Measurements from ENCODE around the gene KCNK3. TPM values are rescaled to one million over a fixed set of nuclear protein-coding genes. Genes with fewer than 3 reads are reported as not detected.

Gene KCNK3
- total and polyA plus RNA-seq, 10 of the 15 experiments (the other 5 are each of a cell fraction or from before 2014, with no cell fraction given) = 0.13 TPM; not detected in 9

DNA sequence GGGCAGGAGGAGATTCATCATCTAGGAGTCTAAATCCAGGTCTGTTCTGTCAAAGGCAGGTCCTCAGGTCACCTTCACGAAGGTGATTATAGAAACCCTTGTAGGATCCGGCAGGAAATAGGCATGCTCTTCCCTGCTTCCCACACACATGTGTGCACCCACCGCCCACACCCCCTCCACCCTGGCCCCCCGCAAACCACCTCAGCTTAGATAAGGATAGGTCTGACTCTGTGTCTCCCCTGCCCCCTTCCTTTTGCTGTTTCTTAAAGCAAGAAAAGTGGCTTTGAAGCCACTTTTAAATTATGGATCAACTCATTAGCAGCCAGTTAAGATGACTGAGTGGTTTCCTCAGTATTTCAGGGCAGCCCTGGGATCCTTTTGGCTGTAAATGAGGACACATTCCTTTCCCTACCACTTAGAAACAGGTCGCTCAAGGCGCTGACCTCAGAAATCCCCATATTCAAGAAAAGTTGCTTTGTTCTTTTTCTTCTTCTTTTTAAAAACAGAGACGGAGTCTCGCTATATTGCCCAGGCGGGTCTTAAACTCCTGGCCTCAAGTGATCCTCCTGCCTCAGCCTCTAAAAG, 36.8 kb upstream of the KCNK3 start:
- CTCF ChIA-PET = no interaction called here
- no peak for TF ChIP-seq SUPT20H (IDR thresholded peaks at IDR 0.05; ENCODE audit: borderline replicate concordance, control insufficient read depth, low read depth, low read length)
- no peak for TF ChIP-seq JUND (IDR thresholded peaks at IDR 0.05; ENCODE audit: low read depth, low read length)
- TF ChIP-seq, protein P1, sequence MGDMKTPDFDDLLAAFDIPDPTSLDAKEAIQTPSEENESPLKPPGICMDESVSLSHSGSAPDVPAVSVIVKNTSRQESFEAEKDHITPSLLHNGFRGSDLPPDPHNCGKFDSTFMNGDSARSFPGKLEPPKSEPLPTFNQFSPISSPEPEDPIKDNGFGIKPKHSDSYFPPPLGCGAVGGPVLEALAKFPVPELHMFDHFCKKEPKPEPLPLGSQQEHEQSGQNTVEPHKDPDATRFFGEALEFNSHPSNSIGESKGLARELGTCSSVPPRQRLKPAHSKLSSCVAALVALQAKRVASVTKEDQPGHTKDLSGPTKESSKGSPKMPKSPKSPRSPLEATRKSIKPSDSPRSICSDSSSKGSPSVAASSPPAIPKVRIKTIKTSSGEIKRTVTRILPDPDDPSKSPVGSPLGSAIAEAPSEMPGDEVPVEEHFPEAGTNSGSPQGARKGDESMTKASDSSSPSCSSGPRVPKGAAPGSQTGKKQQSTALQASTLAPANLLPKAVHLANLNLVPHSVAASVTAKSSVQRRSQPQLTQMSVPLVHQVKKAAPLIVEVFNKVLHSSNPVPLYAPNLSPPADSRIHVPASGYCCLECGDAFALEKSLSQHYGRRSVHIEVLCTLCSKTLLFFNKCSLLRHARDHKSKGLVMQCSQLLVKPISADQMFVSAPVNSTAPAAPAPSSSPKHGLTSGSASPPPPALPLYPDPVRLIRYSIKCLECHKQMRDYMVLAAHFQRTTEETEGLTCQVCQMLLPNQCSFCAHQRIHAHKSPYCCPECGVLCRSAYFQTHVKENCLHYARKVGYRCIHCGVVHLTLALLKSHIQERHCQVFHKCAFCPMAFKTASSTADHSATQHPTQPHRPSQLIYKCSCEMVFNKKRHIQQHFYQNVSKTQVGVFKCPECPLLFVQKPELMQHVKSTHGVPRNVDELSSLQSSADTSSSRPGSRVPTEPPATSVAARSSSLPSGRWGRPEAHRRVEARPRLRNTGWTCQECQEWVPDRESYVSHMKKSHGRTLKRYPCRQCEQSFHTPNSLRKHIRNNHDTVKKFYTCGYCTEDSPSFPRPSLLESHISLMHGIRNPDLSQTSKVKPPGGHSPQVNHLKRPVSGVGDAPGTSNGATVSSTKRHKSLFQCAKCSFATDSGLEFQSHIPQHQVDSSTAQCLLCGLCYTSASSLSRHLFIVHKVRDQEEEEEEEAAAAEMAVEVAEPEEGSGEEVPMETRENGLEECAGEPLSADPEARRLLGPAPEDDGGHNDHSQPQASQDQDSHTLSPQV (IDR thresholded peaks at IDR 0.05) = no peak
- TF ChIP-seq LARP7 (IDR thresholded peaks at IDR 0.05) = no peak
- TF ChIP-seq, protein P2, sequence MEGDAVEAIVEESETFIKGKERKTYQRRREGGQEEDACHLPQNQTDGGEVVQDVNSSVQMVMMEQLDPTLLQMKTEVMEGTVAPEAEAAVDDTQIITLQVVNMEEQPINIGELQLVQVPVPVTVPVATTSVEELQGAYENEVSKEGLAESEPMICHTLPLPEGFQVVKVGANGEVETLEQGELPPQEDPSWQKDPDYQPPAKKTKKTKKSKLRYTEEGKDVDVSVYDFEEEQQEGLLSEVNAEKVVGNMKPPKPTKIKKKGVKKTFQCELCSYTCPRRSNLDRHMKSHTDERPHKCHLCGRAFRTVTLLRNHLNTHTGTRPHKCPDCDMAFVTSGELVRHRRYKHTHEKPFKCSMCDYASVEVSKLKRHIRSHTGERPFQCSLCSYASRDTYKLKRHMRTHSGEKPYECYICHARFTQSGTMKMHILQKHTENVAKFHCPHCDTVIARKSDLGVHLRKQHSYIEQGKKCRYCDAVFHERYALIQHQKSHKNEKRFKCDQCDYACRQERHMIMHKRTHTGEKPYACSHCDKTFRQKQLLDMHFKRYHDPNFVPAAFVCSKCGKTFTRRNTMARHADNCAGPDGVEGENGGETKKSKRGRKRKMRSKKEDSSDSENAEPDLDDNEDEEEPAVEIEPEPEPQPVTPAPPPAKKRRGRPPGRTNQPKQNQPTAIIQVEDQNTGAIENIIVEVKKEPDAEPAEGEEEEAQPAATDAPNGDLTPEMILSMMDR (IDR thresholded peaks at IDR 0.05 in 2 of 3, conservative IDR thresholded peaks at IDR 0.05 in 1 of 3; ENCODE audit: control insufficient read depth in 2 of 3, extremely low read depth in 1 of 3, insufficient read depth in 1 of 3, low read depth in 3 of 3, low read length in 3 of 3) = no peak
- no peak for TF ChIP-seq POU2F2 (IDR thresholded peaks at IDR 0.05; ENCODE audit: borderline replicate concordance, low read depth, low read length)
- no peak for TF ChIP-seq ZNF207 (IDR thresholded peaks at IDR 0.05; ENCODE audit: borderline replicate concordance)
- TF ChIP-seq WRNIP1 (IDR thresholded peaks at IDR 0.05; ENCODE audit: borderline replicate concordance, low read depth, low read length) = no peak
- no peak for TF ChIP-seq RAD51 (IDR thresholded peaks at IDR 0.05)
- no peak for TF ChIP-seq IRF4 (IDR thresholded peaks at IDR 0.05; ENCODE audit: low read depth, low read length)
- no peak for TF ChIP-seq GABPA (IDR thresholded peaks at IDR 0.05; ENCODE audit: low read depth)
- TF ChIP-seq CHD2 (IDR thresholded peaks at IDR 0.05; ENCODE audit: borderline replicate concordance, low read depth, low read length) = no peak
- no peak for TF ChIP-seq RFX5 (IDR thresholded peaks at IDR 0.05; ENCODE audit: low read depth, low read length)
- POLR2A ChIA-PET = no interaction called here
- no peak for DNase-seq (ENCODE audit: low read depth, low spot score)
- BruUV-seq (replicated peaks) = no TSS peak
- Histone ChIP-seq H3K27me3 (replicated peaks in 1 of 2; ENCODE audit: control insufficient read depth in 2 of 2, insufficient read depth in 2 of 2, low read length in 1 of 2) (peaks cover 0 to 3% of the 10 kb centered on the region in 2 experiments; a peak in 2 of 4 replicates), H4K20me1 (ENCODE audit: control insufficient read depth, insufficient read depth) (no peaks in the 10 kb centered on the region), H3K4me3 (no peak overlapping the region), H3K4me2 (ENCODE audit: control insufficient read depth, insufficient read depth) (no peak overlapping the region), H3K36me3 (ENCODE audit: control insufficient read depth in 2 of 2, insufficient read depth in 2 of 2, low read length in 1 of 2) (no peaks in the 10 kb centered on the region), H3K9ac (ENCODE audit: control insufficient read depth, insufficient read depth, low read length) (no peak overlapping the region), H3K9me3 (replicated peaks; ENCODE audit: control insufficient read depth, insufficient read depth, low read length) (no peaks in the 10 kb centered on the region; the same call in 1 of the 3 replicates), H2AFZ (ENCODE audit: control insufficient read depth, low read depth, low read length) (no peak overlapping the region), H3K27ac (ENCODE audit: control insufficient read depth, insufficient read depth) (no peak overlapping the region), H3K79me2 (ENCODE audit: control insufficient read depth, insufficient read depth, low read length) (no peaks in the 10 kb centered on the region), H3K4me1 (ENCODE audit: control insufficient read depth, insufficient read depth, low read length) (no peaks in the 10 kb centered on the region)
- intact Hi-C loops (cut with micrococcal nuclease; ENCODE audit: unreplicated experiment) = no loop called here
- in situ Hi-C loops (cut with MboI) = no loop called here
- no peak for FAIRE-seq
- RAD21 ChIA-PET (ENCODE audit: unreplicated experiment) = no interaction called here
- WGBS (ENCODE audit: insufficient coverage, insufficient replicate concordance, low lambda C conversion rate, missing lambda C conversion rate) = 68% methylated on average over 9 of the region's 9 CpGs
- SMC1A ChIA-PET (ENCODE audit: uncharacterized antibody, unreplicated experiment) = interaction anchor here (1.4 kb wide), 1 partner anchor 19 kb away, joined by 3 read pairs; no protein-coding TSS in a partner anchor
- no peak for ATAC-seq
